OCI-LY7 (cell line): ENCODE data around the gene LTB4R. TPM values are rescaled to one million over a fixed set of nuclear protein-coding genes. Genes with fewer than 3 reads are reported as not detected.

Source experiments
- BruUV-seq: library from RNA; stranded (reverse); fragments of 400-500 nt; replicated peaks from 2 replicates; lab custom pipeline; 2021; lab: Mats Ljungman, UMichigan
- CTCF ChIA-PET: fragments of 300-600 bp; sonication (Branson Sonifier 250); formaldehyde crosslinking; loops from one replicate; lab custom pipeline; 2022; ENCODE audit warnings: antibody characterized with exemption; ENCODE audit not compliant: unreplicated experiment; lab: Charles Lee
- POLR2A ChIA-PET: fragments of 300-600 bp; sonication (Branson Sonifier 250); formaldehyde crosslinking; loops from one replicate; lab custom pipeline; 2022; ENCODE audit warnings: antibody characterized with exemption; lab: Charles Lee
- DNase-seq: peaks from one replicate; pipeline ENCODE4 v3.0.0-alpha.2; 2015; ENCODE audit warnings: low spot score
- H2AFZ ChIP-seq: fragments of 200-600 bp; sonication (generic), shearing (Covaris generic); 2 replicates; pipeline ENCODE4 v1.6.1; 2014; ENCODE audit warnings: mild to moderate bottlenecking, antibody characterized with exemption, low read length, moderate library complexity
- H3K27ac ChIP-seq: fragments of 200-600 bp; sonication (generic); 2 replicates; pipeline ENCODE4 v1.5.1; 2014; ENCODE audit warnings: mixed run types, low read depth, mild to moderate bottlenecking, moderate library complexity, low read length, inconsistent platforms; ENCODE audit not compliant: poor library complexity, severe bottlenecking
- H3K36me3 ChIP-seq: fragments of 200-600 bp; sonication (generic); 2 replicates; pipeline ENCODE4 v1.6.1; 2014; ENCODE audit warnings: mild to moderate bottlenecking, antibody characterized with exemption, low read length, moderate library complexity, mixed read lengths; ENCODE audit not compliant: insufficient read depth
- H3K4me1 ChIP-seq: fragments of 200-600 bp; sonication (generic); 2 replicates; pipeline ENCODE4 v1.5.1; 2014; ENCODE audit warnings: mild to moderate bottlenecking, low read length; ENCODE audit not compliant: insufficient read depth, poor library complexity, severe bottlenecking
- H3K4me2 ChIP-seq: fragments of 200-600 bp; sonication (generic); 2 replicates; pipeline ENCODE4 v1.6.1; 2014; ENCODE audit warnings: mild to moderate bottlenecking, low read length
- H3K4me3 ChIP-seq: fragments of 200-600 bp; sonication (generic); 2 replicates; pipeline ENCODE4 v1.5.1; 2014; ENCODE audit warnings: mild to moderate bottlenecking, low read depth, low read length; ENCODE audit not compliant: poor library complexity, severe bottlenecking
- H3K79me2 ChIP-seq: fragments of 200-600 bp; sonication (generic); 2 replicates; pipeline ENCODE4 v1.6.1; 2016; ENCODE audit warnings: low read depth, mild to moderate bottlenecking, low read length, moderate library complexity, mixed read lengths; ENCODE audit not compliant: insufficient read depth
- H3K9me2 ChIP-seq: fragments of 200-600 bp; sonication (generic); 2 replicates; pipeline ENCODE4 v1.6.1; 2016; ENCODE audit warnings: mild to moderate bottlenecking, low read length, mixed read lengths; ENCODE audit not compliant: insufficient read depth
- H3K9me3 ChIP-seq: fragments of 200-600 bp; sonication (generic); 2 replicates; pipeline ENCODE4 v1.6.1; 2014; ENCODE audit warnings: mild to moderate bottlenecking, mixed run types, low read length, mixed read lengths
- H4K20me1 ChIP-seq: fragments of 200-600 bp; sonication (generic); 2 replicates; pipeline ENCODE4 v1.6.1; 2014; ENCODE audit warnings: mild to moderate bottlenecking, antibody characterized with exemption, low read length, moderate library complexity, mixed read lengths; ENCODE audit not compliant: insufficient read depth
- EZH2phosphoT487 ChIP-seq: fragments of 200-600 bp; sonication (generic); IDR thresholded peaks from 2 replicates; pipeline ENCODE4 v1.6.1; 2018; ENCODE audit warnings: low read depth, borderline replicate concordance, mild to moderate bottlenecking, mixed run types, antibody characterized with exemption, low read length, moderate library complexity, mixed read lengths
- intact Hi-C: fragments of 100-400 bp; cut with micrococcal nuclease; formaldehyde crosslinking; loops from one replicate; pipeline ENCODE4 v1.10.0; 2022; ENCODE audit not compliant: unreplicated experiment
- total RNA-seq, 2 experiments: library from RNA; depleted of rRNA in 1 of 2; stranded (reverse); fragments of >200 nt in 1 of 2; shearing (Covaris generic) in 1 of 2; gene quantifications; 2 replicates each; pipeline ENCODE4 v1.2.3, GENCODE V29; 2014 to 2022
- TF ChIP-seq, protein P1 (sequence below): fragments of 200-600 bp; sonication (generic); conservative IDR thresholded peaks from 2 replicates; pipeline ENCODE4 v1.5.1; 2014; ENCODE audit warnings: mild to moderate bottlenecking, antibody characterized with exemption, low read length, moderate library complexity, mixed read lengths

The LTB4R gene
- total RNA-seq, 2 experiments from 2014 or later = 15.8 to 28.3 TPM

DNA sequence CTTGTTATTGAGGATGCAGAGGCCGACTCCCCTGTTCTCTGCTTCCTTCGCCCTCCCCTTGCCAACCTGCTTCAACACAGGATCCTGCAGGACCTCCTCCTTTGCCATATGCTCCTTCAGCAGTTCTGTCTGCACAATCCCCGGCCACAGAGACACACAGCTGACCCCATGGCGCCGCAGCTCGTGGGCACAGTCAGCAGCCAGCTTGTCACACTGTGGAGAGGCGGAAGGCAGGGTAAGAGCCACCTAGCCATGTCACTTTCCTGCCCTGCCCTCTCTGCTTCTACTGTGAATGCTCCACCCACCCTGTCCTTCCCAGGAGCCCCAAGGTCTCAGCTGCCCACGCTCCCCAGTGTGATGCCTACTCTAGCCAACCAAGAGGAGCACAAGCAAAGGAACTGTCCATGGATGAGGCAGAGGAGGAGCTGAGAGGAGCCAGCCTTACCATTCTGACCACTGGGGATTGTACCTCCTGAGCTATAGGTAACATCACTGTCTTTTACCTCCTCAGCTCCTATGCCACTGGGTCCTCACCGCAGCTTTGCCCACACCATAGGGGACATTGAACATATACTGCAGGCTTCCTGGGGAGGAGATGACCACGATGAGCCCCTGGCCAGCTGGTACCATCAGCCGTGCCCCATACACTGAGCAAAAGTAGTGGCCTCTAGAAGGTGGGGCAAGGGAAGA is 19.0 kb upstream of the LTB4R start:
- ChIA-PET POLR2A (interaction anchor here (1.2 kb wide), 1 partner anchor 50 kb away, joined by 7 read pairs; the partner anchor contains the start of gene TINF2), CTCF (interaction anchor here (1.1 to 1.2 kb wide), 2 partner anchors 13 to 60 kb away, joined by 3 to 5 read pairs; partner anchors contain the start of gene GMPR2)

DNA sequence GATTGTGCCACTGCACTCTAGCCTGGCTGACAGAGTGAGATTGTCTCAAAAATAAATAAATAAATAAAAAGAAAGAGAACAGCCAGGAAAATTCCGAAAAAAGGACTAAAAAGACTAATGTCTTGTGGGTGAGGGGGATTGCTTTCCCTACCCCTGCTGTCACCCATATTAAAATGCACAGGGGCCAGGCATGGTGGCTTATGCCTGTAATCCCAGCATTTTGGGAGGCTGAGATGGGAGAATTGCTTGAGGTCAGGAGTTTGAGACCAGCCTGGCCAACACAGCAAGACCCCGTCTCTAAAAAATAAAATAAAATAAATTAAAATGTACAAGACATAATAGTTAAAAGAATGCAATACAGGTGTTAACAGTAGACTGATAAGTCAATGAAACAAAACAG is 17.8 kb upstream of the LTB4R start:
- H3K79me2 ChIP-seq = no peaks in the 10 kb centered on the region
- H3K9me2 ChIP-seq = no peaks in the 10 kb centered on the region
- peaks cover 10% of the 10 kb centered on the region for H3K4me1 ChIP-seq
- peaks cover 34% of the 10 kb centered on the region for H3K36me3 ChIP-seq
- no peak for DNase-seq
- H3K27ac ChIP-seq = no peak overlapping the region
- H3K9me3 ChIP-seq = no peaks in the 10 kb centered on the region
- intact Hi-C loops = no loop called here
- ChIA-PET POLR2A (interaction anchor here (1.2 kb wide), 1 partner anchor 51 kb away, joined by 7 read pairs; the partner anchor contains the start of gene TINF2), CTCF (interaction anchor here (1.1 kb wide), 1 partner anchor 61 kb away, joined by 3 read pairs; the partner anchor contains the start of gene GMPR2)
- no TSS peak for BruUV-seq
- H2AFZ ChIP-seq = no peak overlapping the region
- H3K4me2 ChIP-seq = no peak overlapping the region
- no peak overlapping the region for H3K4me3 ChIP-seq
- no peaks in the 10 kb centered on the region for H4K20me1 ChIP-seq
- TF ChIP-seq, protein P1, sequence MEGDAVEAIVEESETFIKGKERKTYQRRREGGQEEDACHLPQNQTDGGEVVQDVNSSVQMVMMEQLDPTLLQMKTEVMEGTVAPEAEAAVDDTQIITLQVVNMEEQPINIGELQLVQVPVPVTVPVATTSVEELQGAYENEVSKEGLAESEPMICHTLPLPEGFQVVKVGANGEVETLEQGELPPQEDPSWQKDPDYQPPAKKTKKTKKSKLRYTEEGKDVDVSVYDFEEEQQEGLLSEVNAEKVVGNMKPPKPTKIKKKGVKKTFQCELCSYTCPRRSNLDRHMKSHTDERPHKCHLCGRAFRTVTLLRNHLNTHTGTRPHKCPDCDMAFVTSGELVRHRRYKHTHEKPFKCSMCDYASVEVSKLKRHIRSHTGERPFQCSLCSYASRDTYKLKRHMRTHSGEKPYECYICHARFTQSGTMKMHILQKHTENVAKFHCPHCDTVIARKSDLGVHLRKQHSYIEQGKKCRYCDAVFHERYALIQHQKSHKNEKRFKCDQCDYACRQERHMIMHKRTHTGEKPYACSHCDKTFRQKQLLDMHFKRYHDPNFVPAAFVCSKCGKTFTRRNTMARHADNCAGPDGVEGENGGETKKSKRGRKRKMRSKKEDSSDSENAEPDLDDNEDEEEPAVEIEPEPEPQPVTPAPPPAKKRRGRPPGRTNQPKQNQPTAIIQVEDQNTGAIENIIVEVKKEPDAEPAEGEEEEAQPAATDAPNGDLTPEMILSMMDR = no peak
- TF ChIP-seq EZH2phosphoT487 = no peak

More for the DNA sequence above, 19.0 kb upstream of the LTB4R start:
- no TSS peak for BruUV-seq
- H3K9me2 ChIP-seq = no peaks in the 10 kb centered on the region
- no peaks in the 10 kb centered on the region for H3K79me2 ChIP-seq
- H3K9me3 ChIP-seq = no peaks in the 10 kb centered on the region
- no peak overlapping the region for H3K27ac ChIP-seq
- peaks cover 34% of the 10 kb centered on the region for H3K36me3 ChIP-seq
- intact Hi-C loops = no loop called here
- no peak overlapping the region for H3K4me2 ChIP-seq
- H3K4me3 ChIP-seq = no peak overlapping the region
- peaks cover 4% of the 10 kb centered on the region for H3K4me1 ChIP-seq
- no peak for DNase-seq
- no peak overlapping the region for H2AFZ ChIP-seq
- no peak for TF ChIP-seq EZH2phosphoT487
- TF ChIP-seq, protein P1 = no peak
- H4K20me1 ChIP-seq = no peaks in the 10 kb centered on the region
